Smooth muscle cell (in vitro differentiated cells): Measurements from ENCODE around the gene IL16. TPM values are rescaled to one million over a fixed set of nuclear protein-coding genes. Genes with fewer than 3 reads are reported as not detected.

ENCODE experiments used
- DNase-seq: peaks from one replicate; lab custom pipeline; 2025; ENCODE audit not compliant: unreplicated experiment; lab: John Stamatoyannopoulos, UW
- H2AFZ ChIP-seq: fragments of 200-600 bp; sonication (generic); 2 replicates; pipeline ENCODE4 v1.6.0; 2016; ENCODE audit warnings: antibody characterized with exemption, low read depth, mild to moderate bottlenecking
- H3F3A ChIP-seq: fragments of 200-600 bp; sonication (generic); 2 replicates; pipeline ENCODE4 v1.6.0; 2017; ENCODE audit warnings: antibody characterized with exemption, low read depth
- H3K27ac ChIP-seq: fragments of 200-600 bp; sonication (generic); 2 replicates; pipeline ENCODE4 v1.5.1; 2016; ENCODE audit warnings: low read depth, mild to moderate bottlenecking
- H3K27me3 ChIP-seq: fragments of 200-600 bp; sonication (generic); 2 replicates; pipeline ENCODE4 v1.6.1; 2016; ENCODE audit warnings: low read depth, mild to moderate bottlenecking
- H3K36me3 ChIP-seq: fragments of 200-600 bp; sonication (generic); 2 replicates; pipeline ENCODE4 v1.5.1; 2016; ENCODE audit warnings: low read depth
- H3K4me1 ChIP-seq: fragments of 200-600 bp; sonication (generic); 2 replicates; pipeline ENCODE4 v1.5.1; 2016; ENCODE audit warnings: low read depth
- H3K4me2 ChIP-seq: fragments of 200-600 bp; sonication (generic); 2 replicates; pipeline ENCODE4 v1.6.0; 2016; ENCODE audit warnings: mild to moderate bottlenecking
- H3K4me3 ChIP-seq: fragments of 200-600 bp; sonication (generic); 2 replicates; pipeline ENCODE4 v1.5.1; 2016; ENCODE audit warnings: mild to moderate bottlenecking
- H3K79me2 ChIP-seq: fragments of 200-600 bp; sonication (generic); 2 replicates; pipeline ENCODE4 v1.6.0; 2016; ENCODE audit warnings: low read depth, mild to moderate bottlenecking
- H3K9ac ChIP-seq: fragments of 200-600 bp; sonication (generic); 2 replicates; pipeline ENCODE4 v1.6.0; 2016; ENCODE audit warnings: low read depth
- H3K9me3 ChIP-seq: fragments of 200-600 bp; sonication (generic); replicated peaks from 2 replicates; pipeline ENCODE4 v1.5.1; 2016; ENCODE audit warnings: low read depth
- H4K20me1 ChIP-seq: fragments of 200-600 bp; sonication (generic); 2 replicates; pipeline ENCODE4 v1.6.0; 2016; ENCODE audit warnings: low read depth
- WGBS: methylation state at CpG from one replicate; pipeline ENCODE4 v1.1.7; 2016; ENCODE audit warnings: low lambda C conversion rate; 5-methylcytosine and 5-hydroxymethylcytosine counted together
- polyA plus RNA-seq: library from polyadenylated mRNA; unstranded; fragments of >200 nt; fragmentation: Nextera tagmentation; extraction: Ambion mirVana; gene quantifications from 2 replicates; pipeline ENCODE4 v1.2.1, GENCODE V29; 2016
- total RNA-seq: library from RNA; depleted of rRNA; stranded (reverse); fragments of >200 nt; gene quantifications from 2 replicates; pipeline ENCODE4 v1.2.3, GENCODE V29; 2014
- TF ChIP-seq, protein P1 (sequence below): fragments of 200-600 bp; sonication (generic); IDR thresholded peaks from 2 replicates; pipeline ENCODE4 v1.5.1; 2017; ENCODE audit warnings: borderline replicate concordance, mild to moderate bottlenecking, antibody characterized with exemption; ENCODE audit not compliant: insufficient read depth, poor library complexity, severe bottlenecking

Gene IL16
- total and polyA plus RNA-seq, 2 experiments from 2014 or later: 1.3 to 1.4 TPM

DNA sequence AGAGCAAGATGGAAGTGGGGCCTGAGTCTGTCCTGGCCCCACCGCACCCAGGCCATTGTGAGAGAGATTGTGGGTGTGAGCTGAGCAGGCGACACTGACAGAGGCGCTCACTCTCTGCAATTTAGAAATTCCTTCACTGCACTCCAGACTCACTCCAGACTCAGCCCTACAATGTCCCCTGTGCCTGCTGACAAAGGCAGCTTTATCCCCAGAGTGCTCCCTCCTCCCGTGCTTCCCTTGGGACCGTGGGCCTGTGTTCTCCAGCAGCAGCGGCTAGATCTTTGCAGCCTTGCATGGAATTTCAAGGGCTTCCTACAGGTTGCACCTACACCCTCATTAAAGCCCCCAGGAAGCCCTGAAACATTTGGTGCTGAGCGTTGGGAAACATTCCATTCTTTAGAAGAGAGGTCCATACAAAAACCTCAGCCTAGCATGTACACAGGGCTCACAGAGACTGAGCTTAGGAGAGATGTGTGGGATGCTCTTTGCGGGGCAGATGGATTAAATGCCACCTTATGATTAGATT lies 1.3 kb upstream of the IL16 start:
- no peak overlapping the region for H3K4me3 ChIP-seq
- peaks cover 5% of the 10 kb centered on the region for H3K4me1 ChIP-seq
- no peaks in the 10 kb centered on the region for H3K79me2 ChIP-seq
- no peaks in the 10 kb centered on the region for H4K20me1 ChIP-seq
- DNase-seq: no peak
- H3K27me3 ChIP-seq: no peaks in the 10 kb centered on the region
- no peak overlapping the region for H3K27ac ChIP-seq
- H3K36me3 ChIP-seq: no peaks in the 10 kb centered on the region
- 67% methylated on average over 8 of the region's 8 CpGs for WGBS
- TF ChIP-seq, protein P1, sequence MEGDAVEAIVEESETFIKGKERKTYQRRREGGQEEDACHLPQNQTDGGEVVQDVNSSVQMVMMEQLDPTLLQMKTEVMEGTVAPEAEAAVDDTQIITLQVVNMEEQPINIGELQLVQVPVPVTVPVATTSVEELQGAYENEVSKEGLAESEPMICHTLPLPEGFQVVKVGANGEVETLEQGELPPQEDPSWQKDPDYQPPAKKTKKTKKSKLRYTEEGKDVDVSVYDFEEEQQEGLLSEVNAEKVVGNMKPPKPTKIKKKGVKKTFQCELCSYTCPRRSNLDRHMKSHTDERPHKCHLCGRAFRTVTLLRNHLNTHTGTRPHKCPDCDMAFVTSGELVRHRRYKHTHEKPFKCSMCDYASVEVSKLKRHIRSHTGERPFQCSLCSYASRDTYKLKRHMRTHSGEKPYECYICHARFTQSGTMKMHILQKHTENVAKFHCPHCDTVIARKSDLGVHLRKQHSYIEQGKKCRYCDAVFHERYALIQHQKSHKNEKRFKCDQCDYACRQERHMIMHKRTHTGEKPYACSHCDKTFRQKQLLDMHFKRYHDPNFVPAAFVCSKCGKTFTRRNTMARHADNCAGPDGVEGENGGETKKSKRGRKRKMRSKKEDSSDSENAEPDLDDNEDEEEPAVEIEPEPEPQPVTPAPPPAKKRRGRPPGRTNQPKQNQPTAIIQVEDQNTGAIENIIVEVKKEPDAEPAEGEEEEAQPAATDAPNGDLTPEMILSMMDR: no peak
- no peaks in the 10 kb centered on the region for H3K9me3 ChIP-seq
- no peak overlapping the region for H3K4me2 ChIP-seq
- H3F3A ChIP-seq: peaks cover 5% of the 10 kb centered on the region
- H3K9ac ChIP-seq: no peak overlapping the region
- no peak overlapping the region for H2AFZ ChIP-seq

DNA sequence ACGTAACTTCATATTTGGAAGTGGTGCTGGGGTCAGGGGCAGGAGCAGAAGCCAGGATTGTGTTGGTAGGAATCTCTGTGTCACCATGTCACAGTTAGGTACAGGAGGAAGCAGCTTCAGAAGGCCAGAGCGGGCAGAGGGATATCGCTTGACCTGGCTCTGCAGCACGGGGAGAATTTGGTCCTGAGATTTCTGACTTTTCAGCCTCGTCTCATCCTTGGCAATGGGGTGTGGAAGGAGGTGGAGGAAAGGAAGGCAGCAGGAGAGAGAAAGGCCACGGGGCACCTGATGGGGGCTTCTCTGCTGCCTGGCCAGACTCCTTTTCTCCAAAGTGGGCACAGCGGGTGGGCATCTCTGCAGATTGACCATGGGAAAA lies 564 bp downstream of the IL16 start:
- H3K4me1 ChIP-seq: peaks cover 5% of the 10 kb centered on the region
- H3K9ac ChIP-seq: no peak overlapping the region
- H3K27me3 ChIP-seq: no peaks in the 10 kb centered on the region
- H3K4me3 ChIP-seq: no peak overlapping the region
- no peaks in the 10 kb centered on the region for H3F3A ChIP-seq
- 91% methylated on average over 7 of the region's 7 CpGs for WGBS
- no peaks in the 10 kb centered on the region for H3K79me2 ChIP-seq
- H3K4me2 ChIP-seq: no peak overlapping the region
- H3K9me3 ChIP-seq: no peaks in the 10 kb centered on the region
- no peaks in the 10 kb centered on the region for H3K36me3 ChIP-seq
- DNase-seq: no peak
- no peaks in the 10 kb centered on the region for H4K20me1 ChIP-seq
- H2AFZ ChIP-seq: no peak overlapping the region
- no peak overlapping the region for H3K27ac ChIP-seq
- TF ChIP-seq, protein P1: no peak

DNA sequence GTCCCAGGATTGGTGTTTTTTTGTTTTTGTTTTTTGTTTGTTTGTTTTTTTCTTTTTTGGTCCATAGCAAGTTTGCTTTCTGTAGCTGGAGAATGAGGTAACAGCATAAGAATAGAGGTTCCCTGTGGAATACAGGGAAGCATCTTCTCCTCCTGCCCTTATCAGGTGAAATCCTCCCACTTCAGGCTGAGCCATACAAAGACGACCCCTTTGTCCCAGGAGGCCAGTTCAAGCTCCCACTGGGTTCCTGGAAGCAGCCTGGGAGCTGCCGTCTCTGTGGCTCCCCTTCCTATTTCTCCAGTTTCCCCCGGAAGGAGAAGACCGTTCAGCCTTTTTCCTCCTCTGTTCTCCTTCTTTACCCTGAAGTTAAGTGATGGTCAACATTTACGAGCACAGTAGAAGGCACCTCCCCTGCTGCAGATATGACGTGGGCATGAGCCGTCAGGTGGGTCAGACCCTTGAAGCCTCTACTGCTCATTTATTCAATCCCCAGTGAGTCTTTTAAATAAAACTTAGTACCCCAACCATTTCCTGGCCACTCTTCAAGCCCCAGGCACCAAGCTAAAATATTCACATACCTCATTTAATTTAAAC lies 1.1 kb downstream of the IL16 start:
- Histone ChIP-seq H3K4me2 (no peak overlapping the region), H3K27ac (no peak overlapping the region), H3K36me3 (no peaks in the 10 kb centered on the region), H2AFZ (no peak overlapping the region), H3K9ac (no peak overlapping the region), H3K4me3 (no peak overlapping the region), H3K4me1 (peaks cover 5% of the 10 kb centered on the region), H3K9me3 (no peaks in the 10 kb centered on the region), H4K20me1 (no peaks in the 10 kb centered on the region), H3F3A (no peaks in the 10 kb centered on the region), H3K27me3 (no peaks in the 10 kb centered on the region), H3K79me2 (no peaks in the 10 kb centered on the region)
- 79% methylated on average over 7 of the region's 7 CpGs for WGBS
- no peak for DNase-seq
- TF ChIP-seq, protein P1: no peak
